Stimulated activated CD4-positive, alpha-beta T cell treated with anti-CD3 and anti-CD28 coated beads, Interleukin-15, amount 100 ng/mL, for 1 hour (primary cell): ENCODE results near the gene ZNF628.

Source experiments
- DNase-seq, 2 donors: peaks; one replicate each; pipeline ENCODE4 v3.0.0-alpha.2; 2020; ENCODE audit warnings: low read depth in 1 of 2, low spot score in 1 of 2

The ZNF628 gene

DNA sequence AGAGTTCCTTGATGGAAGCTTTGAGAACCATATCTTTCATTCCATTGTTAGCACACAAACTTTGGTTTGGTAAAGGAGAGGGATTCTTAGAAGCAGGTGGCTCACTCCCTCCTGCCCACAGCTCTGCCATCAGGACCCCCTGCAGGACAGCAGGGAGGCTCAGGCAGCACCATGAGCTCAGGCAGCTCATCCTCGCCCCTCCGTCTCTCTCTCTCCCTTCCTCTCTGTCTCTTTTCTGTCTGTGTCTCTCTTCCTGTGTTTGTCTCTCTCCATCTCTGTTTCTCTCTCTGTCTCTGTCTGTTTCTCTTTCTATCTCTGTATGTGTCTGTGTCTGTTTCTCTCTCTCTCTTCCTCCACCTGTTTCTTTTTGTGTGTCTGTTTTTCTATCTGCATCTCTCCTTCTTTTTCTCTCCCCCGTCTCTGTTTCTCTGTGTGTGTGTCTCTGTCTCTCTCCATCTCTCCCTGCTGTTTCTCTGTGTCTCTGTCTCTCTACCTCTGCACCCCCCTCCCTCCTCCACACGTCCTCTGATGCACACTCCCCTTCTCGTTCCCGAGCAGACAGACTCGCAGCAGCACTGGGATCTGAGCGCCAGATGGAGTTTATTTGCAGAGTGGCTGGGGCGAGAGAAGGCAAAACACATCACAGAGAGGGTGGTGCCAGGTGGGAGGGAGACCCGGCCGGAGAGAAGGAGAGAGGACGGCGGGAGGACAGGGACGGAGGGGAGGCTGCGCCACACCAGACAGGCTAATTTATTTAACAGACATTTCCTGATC lies 51.8 kb downstream of the ZNF628 start:
- no peak for DNase-seq

DNA sequence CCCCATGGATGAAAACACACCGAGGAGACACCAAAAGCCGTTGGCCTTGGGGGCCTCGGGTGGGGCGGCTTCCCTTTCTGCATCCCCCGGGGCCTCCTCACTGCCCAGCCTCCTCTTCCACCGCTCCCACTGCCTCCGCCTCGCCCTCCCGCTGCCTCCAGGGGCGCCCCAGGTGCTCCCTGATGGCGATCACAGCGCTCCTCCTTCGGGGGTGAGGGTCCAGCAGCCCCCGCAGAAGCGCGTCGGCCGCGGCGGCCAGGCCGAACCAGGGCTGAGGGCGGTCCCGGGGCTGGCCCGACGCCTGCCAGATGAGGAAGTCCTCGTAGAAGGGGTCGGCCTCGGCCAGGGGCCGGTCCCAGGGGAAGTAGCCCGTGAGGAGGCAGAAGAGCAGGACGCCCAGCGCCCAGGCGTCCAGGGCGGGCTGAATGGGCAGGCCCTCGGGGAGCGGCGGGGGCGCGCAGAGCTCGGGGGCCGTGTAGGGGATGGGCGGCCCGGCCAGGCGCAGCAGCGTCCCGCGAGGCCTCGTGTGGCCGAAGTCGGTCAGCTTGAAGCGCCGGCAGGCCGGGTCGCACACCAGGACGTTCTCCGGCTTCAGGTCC lies 53.3 kb downstream of the ZNF628 start:
- no peak for DNase-seq

GRCh38 chr19:55530996-55531395 lies 54.6 kb downstream of the ZNF628 start:
- DNase-seq, result no peak
